KMS-11 (cell line): ENCODE data around the gene KRTAP10-10.

Experiments used
- H2AFZ ChIP-seq: fragments of 200-600 bp; sonication (generic); 2 replicates; pipeline ENCODE4 v1.6.1; 2016; ENCODE audit warnings: antibody characterized with exemption, mixed run types, low read depth
- H3K27ac ChIP-seq: fragments of 200-600 bp; sonication (generic); 2 replicates; pipeline ENCODE4 v1.6.1; 2016; ENCODE audit warnings: mild to moderate bottlenecking, mixed run types
- H3K27me3 ChIP-seq: fragments of 200-600 bp; sonication (generic); 2 replicates; pipeline ENCODE4 v1.6.1; 2017; ENCODE audit warnings: mild to moderate bottlenecking, low read depth, mixed run types, moderate library complexity; ENCODE audit not compliant: insufficient read depth
- H3K36me3 ChIP-seq: fragments of 200-600 bp; sonication (generic); 2 replicates; pipeline ENCODE4 v1.6.1; 2017; ENCODE audit warnings: mild to moderate bottlenecking, mixed run types; ENCODE audit not compliant: insufficient read depth
- H3K4me1 ChIP-seq: fragments of 200-600 bp; sonication (generic); 2 replicates; pipeline ENCODE4 v1.6.1; 2016; ENCODE audit warnings: mild to moderate bottlenecking, low read depth, mixed run types; ENCODE audit not compliant: poor library complexity, severe bottlenecking
- H3K4me2 ChIP-seq: fragments of 200-600 bp; sonication (generic); 2 replicates; pipeline ENCODE4 v1.7.0; 2016; ENCODE audit warnings: mild to moderate bottlenecking, mixed run types
- H3K4me3 ChIP-seq: fragments of 200-600 bp; sonication (generic); IDR thresholded peaks from 2 replicates; pipeline ENCODE4 v1.6.1; 2017; ENCODE audit warnings: low read depth, low read length, mixed read lengths; ENCODE audit not compliant: insufficient read depth
- H3K79me2 ChIP-seq: fragments of 200-600 bp; sonication (generic); 2 replicates; pipeline ENCODE4 v1.6.1; 2016; ENCODE audit warnings: low read depth, mixed run types; ENCODE audit not compliant: insufficient read depth
- H3K9ac ChIP-seq: fragments of 200-600 bp; sonication (generic); 2 replicates; pipeline ENCODE4 v1.6.1; 2016; ENCODE audit warnings: mild to moderate bottlenecking, mixed run types
- H4K20me1 ChIP-seq: fragments of 200-600 bp; sonication (generic); 2 replicates; pipeline ENCODE4 v1.6.1; 2016; ENCODE audit warnings: mild to moderate bottlenecking, mixed run types; ENCODE audit not compliant: insufficient read depth
- CTCF ChIP-seq: fragments of 200-600 bp; sonication (generic); conservative IDR thresholded peaks from 2 replicates; pipeline ENCODE4 v1.6.1; 2017; ENCODE audit warnings: low read depth, mild to moderate bottlenecking, antibody characterized with exemption, low read length, moderate library complexity, mixed read lengths

KRTAP10-10 gene

GRCh38 chr21:44686843-44687561 is 49.8 kb downstream of the KRTAP10-10 start:
- Histone ChIP-seq H3K36me3 (no peaks in the 10 kb centered on the region), H3K4me2 (no peak overlapping the region), H3K79me2 (no peaks in the 10 kb centered on the region), H3K4me1 (no peaks in the 10 kb centered on the region), H2AFZ (no peak overlapping the region), H4K20me1 (no peaks in the 10 kb centered on the region), H3K27ac (no peak overlapping the region), H3K4me3 (no peak overlapping the region), H3K27me3 (peaks cover 43% of the 10 kb centered on the region; the same call in 1 of the 2 replicates), H3K9ac (no peak overlapping the region)
- TF ChIP-seq CTCF: no peak

GRCh38 chr21:44687671-44688070 is 50.5 kb downstream of the KRTAP10-10 start:
- peaks cover 36% of the 10 kb centered on the region; the same call in 1 of the 2 replicates for H3K27me3 ChIP-seq
- no peak overlapping the region for H3K9ac ChIP-seq
- no peak overlapping the region for H2AFZ ChIP-seq
- no peaks in the 10 kb centered on the region for H3K79me2 ChIP-seq
- no peaks in the 10 kb centered on the region for H3K36me3 ChIP-seq
- TF ChIP-seq CTCF: no peak
- H3K4me1 ChIP-seq: no peaks in the 10 kb centered on the region
- H3K4me3 ChIP-seq: no peak overlapping the region
- no peaks in the 10 kb centered on the region for H4K20me1 ChIP-seq
- no peak overlapping the region for H3K4me2 ChIP-seq
- no peak overlapping the region for H3K27ac ChIP-seq
